Smooth muscle cell (in vitro differentiated cells): Measurements from ENCODE around the gene SIX1. TPM values are rescaled to one million over a fixed set of nuclear protein-coding genes. Genes with fewer than 3 reads are reported as not detected.

Source experiments
- DNase-seq: peaks from one replicate; lab custom pipeline; 2025; ENCODE audit not compliant: unreplicated experiment; lab: John Stamatoyannopoulos, UW
- H2AFZ ChIP-seq: fragments of 200-600 bp; sonication (generic); 2 replicates; pipeline ENCODE4 v1.6.0; 2016; ENCODE audit warnings: antibody characterized with exemption, low read depth, mild to moderate bottlenecking
- H3F3A ChIP-seq: fragments of 200-600 bp; sonication (generic); 2 replicates; pipeline ENCODE4 v1.6.0; 2017; ENCODE audit warnings: antibody characterized with exemption, low read depth
- H3K27ac ChIP-seq: fragments of 200-600 bp; sonication (generic); 2 replicates; pipeline ENCODE4 v1.5.1; 2016; ENCODE audit warnings: low read depth, mild to moderate bottlenecking
- H3K27me3 ChIP-seq: fragments of 200-600 bp; sonication (generic); 2 replicates; pipeline ENCODE4 v1.6.1; 2016; ENCODE audit warnings: low read depth, mild to moderate bottlenecking
- H3K36me3 ChIP-seq: fragments of 200-600 bp; sonication (generic); 2 replicates; pipeline ENCODE4 v1.5.1; 2016; ENCODE audit warnings: low read depth
- H3K4me1 ChIP-seq: fragments of 200-600 bp; sonication (generic); 2 replicates; pipeline ENCODE4 v1.5.1; 2016; ENCODE audit warnings: low read depth
- H3K4me2 ChIP-seq: fragments of 200-600 bp; sonication (generic); 2 replicates; pipeline ENCODE4 v1.6.0; 2016; ENCODE audit warnings: mild to moderate bottlenecking
- H3K4me3 ChIP-seq: fragments of 200-600 bp; sonication (generic); 2 replicates; pipeline ENCODE4 v1.5.1; 2016; ENCODE audit warnings: mild to moderate bottlenecking
- H3K79me2 ChIP-seq: fragments of 200-600 bp; sonication (generic); 2 replicates; pipeline ENCODE4 v1.6.0; 2016; ENCODE audit warnings: low read depth, mild to moderate bottlenecking
- H3K9ac ChIP-seq: fragments of 200-600 bp; sonication (generic); 2 replicates; pipeline ENCODE4 v1.6.0; 2016; ENCODE audit warnings: low read depth
- H3K9me3 ChIP-seq: fragments of 200-600 bp; sonication (generic); replicated peaks from 2 replicates; pipeline ENCODE4 v1.5.1; 2016; ENCODE audit warnings: low read depth
- H4K20me1 ChIP-seq: fragments of 200-600 bp; sonication (generic); 2 replicates; pipeline ENCODE4 v1.6.0; 2016; ENCODE audit warnings: low read depth
- WGBS: methylation state at CpG from one replicate; pipeline ENCODE4 v1.1.7; 2016; ENCODE audit warnings: low lambda C conversion rate; 5-methylcytosine and 5-hydroxymethylcytosine counted together
- polyA plus RNA-seq: library from polyadenylated mRNA; unstranded; fragments of >200 nt; fragmentation: Nextera tagmentation; extraction: Ambion mirVana; gene quantifications from 2 replicates; pipeline ENCODE4 v1.2.1, GENCODE V29; 2016
- total RNA-seq: library from RNA; depleted of rRNA; stranded (reverse); fragments of >200 nt; gene quantifications from 2 replicates; pipeline ENCODE4 v1.2.3, GENCODE V29; 2014
- TF ChIP-seq, protein P1 (sequence below): fragments of 200-600 bp; sonication (generic); IDR thresholded peaks from 2 replicates; pipeline ENCODE4 v1.5.1; 2017; ENCODE audit warnings: borderline replicate concordance, mild to moderate bottlenecking, antibody characterized with exemption; ENCODE audit not compliant: insufficient read depth, poor library complexity, severe bottlenecking

SIX1 gene
- total and polyA plus RNA-seq, 2 experiments from 2014 or later = not detected

DNA sequence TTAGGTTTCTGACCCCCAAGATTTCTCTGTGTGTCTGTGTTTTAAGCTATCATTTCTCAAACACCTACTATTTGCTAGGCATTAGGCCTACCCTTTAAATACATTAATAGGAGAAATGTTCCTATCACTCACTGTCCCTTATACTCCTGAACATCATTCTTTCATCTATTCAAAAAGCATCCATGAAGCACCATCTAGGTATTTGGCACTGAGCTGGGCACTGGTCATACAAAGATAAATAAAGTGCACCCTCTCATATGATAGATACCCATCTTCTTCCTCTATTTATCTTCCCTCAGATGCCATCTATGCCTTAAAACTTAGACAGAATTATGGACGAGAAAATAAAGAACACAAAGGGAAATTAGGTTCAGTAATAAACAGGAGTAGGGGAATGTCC is 20.4 kb downstream of the SIX1 start:
- TF ChIP-seq, protein P1, sequence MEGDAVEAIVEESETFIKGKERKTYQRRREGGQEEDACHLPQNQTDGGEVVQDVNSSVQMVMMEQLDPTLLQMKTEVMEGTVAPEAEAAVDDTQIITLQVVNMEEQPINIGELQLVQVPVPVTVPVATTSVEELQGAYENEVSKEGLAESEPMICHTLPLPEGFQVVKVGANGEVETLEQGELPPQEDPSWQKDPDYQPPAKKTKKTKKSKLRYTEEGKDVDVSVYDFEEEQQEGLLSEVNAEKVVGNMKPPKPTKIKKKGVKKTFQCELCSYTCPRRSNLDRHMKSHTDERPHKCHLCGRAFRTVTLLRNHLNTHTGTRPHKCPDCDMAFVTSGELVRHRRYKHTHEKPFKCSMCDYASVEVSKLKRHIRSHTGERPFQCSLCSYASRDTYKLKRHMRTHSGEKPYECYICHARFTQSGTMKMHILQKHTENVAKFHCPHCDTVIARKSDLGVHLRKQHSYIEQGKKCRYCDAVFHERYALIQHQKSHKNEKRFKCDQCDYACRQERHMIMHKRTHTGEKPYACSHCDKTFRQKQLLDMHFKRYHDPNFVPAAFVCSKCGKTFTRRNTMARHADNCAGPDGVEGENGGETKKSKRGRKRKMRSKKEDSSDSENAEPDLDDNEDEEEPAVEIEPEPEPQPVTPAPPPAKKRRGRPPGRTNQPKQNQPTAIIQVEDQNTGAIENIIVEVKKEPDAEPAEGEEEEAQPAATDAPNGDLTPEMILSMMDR = no peak

GRCh38 chr14:60622917-60623257 is 26.4 kb downstream of the SIX1 start:
- no peak overlapping the region for H3K4me2 ChIP-seq
- no peaks in the 10 kb centered on the region for H3K4me1 ChIP-seq
- no peak overlapping the region for H3K9ac ChIP-seq
- TF ChIP-seq, protein P1 = no peak
- no peak for DNase-seq
- no peaks in the 10 kb centered on the region for H3F3A ChIP-seq
- WGBS = 63% methylated on average over 2 of the region's 2 CpGs
- no peaks in the 10 kb centered on the region for H3K36me3 ChIP-seq
- H4K20me1 ChIP-seq = no peaks in the 10 kb centered on the region
- no peaks in the 10 kb centered on the region for H3K9me3 ChIP-seq
- H2AFZ ChIP-seq = no peak overlapping the region
- H3K79me2 ChIP-seq = no peaks in the 10 kb centered on the region
- peaks cover 8% of the 10 kb centered on the region for H3K27me3 ChIP-seq
- no peak overlapping the region for H3K4me3 ChIP-seq
- no peak overlapping the region for H3K27ac ChIP-seq

More for the DNA sequence above, 20.4 kb downstream of the SIX1 start:
- Histone ChIP-seq H3K79me2 (no peaks in the 10 kb centered on the region), H3K4me2 (no peak overlapping the region), H4K20me1 (no peaks in the 10 kb centered on the region), H3K9ac (no peak overlapping the region), H3F3A (no peaks in the 10 kb centered on the region), H3K4me1 (no peaks in the 10 kb centered on the region), H3K36me3 (no peaks in the 10 kb centered on the region), H3K27ac (no peak overlapping the region), H2AFZ (no peak overlapping the region), H3K9me3 (no peaks in the 10 kb centered on the region), H3K27me3 (peaks cover 21% of the 10 kb centered on the region), H3K4me3 (no peak overlapping the region)
- no peak for DNase-seq
- 54% methylated on average over 1 of the region's 1 CpG for WGBS

DNA sequence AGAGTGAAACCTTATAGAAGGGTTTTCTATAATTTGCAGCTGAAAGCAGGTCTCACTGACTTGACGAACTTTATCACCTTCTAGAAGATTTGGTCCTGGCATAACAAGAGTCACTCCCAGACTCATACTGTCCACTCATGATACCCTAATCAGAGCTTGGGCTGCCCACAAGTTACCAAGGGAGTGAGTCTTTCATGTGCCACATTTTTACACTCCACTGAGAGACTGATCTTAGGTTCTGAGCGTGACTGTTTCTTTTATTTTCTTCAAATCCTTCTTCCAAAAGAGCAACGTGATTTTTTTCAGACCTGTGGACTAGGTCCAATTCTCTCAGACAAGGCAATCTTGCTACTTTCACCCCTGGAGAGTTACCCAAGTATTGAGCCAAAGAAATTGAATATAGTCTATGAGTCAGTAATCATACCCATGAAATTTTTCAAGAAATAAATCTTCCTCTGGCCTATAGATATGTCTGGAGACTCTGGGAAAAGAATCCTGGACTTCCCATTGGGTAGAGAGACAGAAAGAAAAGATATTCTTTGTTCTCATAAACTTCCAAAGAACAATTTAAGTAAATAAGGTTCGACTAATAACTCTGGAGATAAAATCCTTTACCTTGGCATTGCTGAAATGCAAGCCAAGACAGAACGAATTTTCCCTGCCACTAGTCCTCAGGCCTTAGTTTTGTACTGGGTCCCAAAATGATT is 26.9 kb downstream of the SIX1 start:
- Histone ChIP-seq H3K79me2 (no peaks in the 10 kb centered on the region), H3K36me3 (no peaks in the 10 kb centered on the region), H3K9ac (no peak overlapping the region), H3K4me1 (no peaks in the 10 kb centered on the region), H3K27ac (no peak overlapping the region), H2AFZ (no peak overlapping the region), H3K9me3 (no peaks in the 10 kb centered on the region), H3K4me2 (no peak overlapping the region), H3K27me3 (peaks cover 8% of the 10 kb centered on the region), H4K20me1 (no peaks in the 10 kb centered on the region), H3K4me3 (no peak overlapping the region), H3F3A (no peaks in the 10 kb centered on the region)
- DNase-seq = no peak
- WGBS = 78% methylated on average over 5 of the region's 5 CpGs
- TF ChIP-seq, protein P1 = no peak

DNA sequence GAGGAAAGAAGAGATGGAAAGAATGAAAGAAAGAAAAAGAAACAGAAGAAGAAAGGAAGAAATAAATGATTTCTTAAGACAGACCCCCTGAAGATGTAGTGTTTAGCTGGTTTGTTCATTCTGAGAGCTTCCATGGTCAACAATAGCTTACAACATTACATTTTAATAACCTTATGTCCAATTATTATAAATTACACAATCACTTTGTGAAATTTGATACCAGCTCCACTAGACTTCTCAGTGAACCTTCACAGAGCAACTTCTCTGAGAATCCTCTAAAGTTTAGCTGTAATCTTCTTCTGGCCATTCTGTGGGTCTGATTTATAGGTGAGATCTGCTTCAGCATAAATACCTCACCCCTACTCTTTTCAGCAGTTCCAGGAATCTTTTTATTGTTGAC is 27.9 kb downstream of the SIX1 start:
- no peaks in the 10 kb centered on the region for H4K20me1 ChIP-seq
- H3K79me2 ChIP-seq = no peaks in the 10 kb centered on the region
- no peaks in the 10 kb centered on the region for H3F3A ChIP-seq
- peaks cover 8% of the 10 kb centered on the region for H3K27me3 ChIP-seq
- DNase-seq = no peak
- H3K9ac ChIP-seq = no peak overlapping the region
- TF ChIP-seq, protein P1 = no peak
- H2AFZ ChIP-seq = no peak overlapping the region
- no peak overlapping the region for H3K4me3 ChIP-seq
- no peak overlapping the region for H3K4me2 ChIP-seq
- H3K9me3 ChIP-seq = no peaks in the 10 kb centered on the region
- no peak overlapping the region for H3K27ac ChIP-seq
- no peaks in the 10 kb centered on the region for H3K4me1 ChIP-seq
- H3K36me3 ChIP-seq = no peaks in the 10 kb centered on the region
